NCI-H526 (cell line): ENCODE measurements around the gene ZNF263.
"Not testable (repeated sequence)": the region's sequence is repeated elsewhere in the genome, so short reads cannot be mapped to it uniquely, and the experiment has no call there.

ENCODE experiments used
- DNase-seq, 2 experiments: peaks; one replicate each; lab custom pipeline; 2025; lab: John Stamatoyannopoulos, UW

The ZNF263 gene

DNA sequence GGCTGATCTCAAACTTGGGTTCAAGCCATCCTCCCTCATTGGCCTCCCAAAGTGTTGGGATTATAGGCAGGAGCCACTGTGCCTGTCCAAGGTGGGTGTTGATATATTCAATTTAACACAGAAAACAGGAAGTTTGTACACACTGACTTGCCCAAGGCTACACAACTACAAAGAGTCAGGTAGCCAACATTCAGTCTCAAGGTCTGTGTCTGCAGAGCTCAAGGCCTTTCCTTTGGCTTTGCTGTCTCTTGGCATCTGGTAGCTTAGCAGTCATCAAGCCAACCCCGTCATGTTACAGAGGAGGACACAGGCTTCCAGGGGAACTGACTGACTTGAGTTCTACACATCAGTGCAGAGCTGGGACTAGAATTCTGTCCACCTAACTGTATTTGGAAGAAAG, 15.0 kb upstream of the ZNF263 start:
- DNase-seq = no peak

DNA sequence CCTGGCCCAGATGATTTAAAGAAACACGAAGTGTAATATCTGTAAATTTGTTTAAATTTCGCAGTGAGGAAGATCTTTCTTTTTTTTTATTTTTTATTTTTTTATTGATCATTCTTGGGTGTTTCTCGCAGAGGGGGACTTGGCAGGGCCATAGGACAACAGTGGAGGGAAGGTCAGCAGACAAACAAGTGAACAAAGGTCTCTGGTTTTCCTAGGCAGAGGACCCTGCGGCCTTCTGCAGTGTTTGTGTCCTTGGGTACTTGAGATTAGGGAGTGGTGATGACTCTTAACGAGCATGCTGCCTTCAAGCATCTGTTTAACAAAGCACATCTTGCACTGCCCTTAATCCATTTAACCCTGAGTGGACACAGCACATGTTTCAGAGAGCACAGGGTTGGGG, 12.6 kb upstream of the ZNF263 start:
- DNase-seq = not testable (repeated sequence)

DNA sequence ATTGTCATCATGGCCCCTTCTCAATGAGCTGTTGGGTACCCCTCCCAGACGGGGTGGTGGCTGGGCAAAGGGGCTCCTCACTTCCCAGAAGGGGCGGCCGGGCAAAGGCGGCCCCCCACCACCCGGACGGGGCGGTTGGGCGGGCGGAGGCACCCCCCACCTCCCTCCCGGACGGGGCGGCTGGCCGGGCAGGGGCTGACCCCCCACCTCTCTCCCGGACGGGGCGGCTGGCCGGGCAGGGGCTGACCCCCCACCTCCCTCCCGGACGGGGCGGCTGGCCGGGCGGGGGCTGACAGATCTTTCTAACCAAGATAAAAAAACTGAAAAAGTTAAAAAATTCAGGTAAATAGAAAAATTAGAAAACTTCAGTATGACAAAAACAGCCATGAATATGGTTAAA, 12.0 kb upstream of the ZNF263 start:
- DNase-seq = not testable (repeated sequence)

DNA sequence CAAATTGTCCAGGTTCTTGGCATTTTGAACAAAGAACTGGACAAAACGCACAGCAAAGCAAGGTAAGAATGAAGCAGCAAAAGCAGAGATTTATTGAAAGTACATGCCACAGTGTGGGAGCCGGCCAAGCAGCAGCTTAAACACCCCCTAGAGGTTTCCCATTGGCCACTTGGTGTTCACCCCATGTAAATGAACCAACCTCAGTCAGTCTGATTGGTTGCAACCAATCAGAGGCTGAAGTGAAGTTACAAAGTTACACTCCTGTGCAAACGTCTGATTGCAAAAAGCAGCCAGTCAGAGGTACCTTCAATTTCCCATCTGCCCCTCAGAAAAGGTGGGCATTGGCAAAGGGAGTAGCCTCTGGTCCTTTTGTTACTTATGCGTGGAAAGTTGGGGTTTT, 8.8 kb upstream of the ZNF263 start:
- no peak for DNase-seq

DNA sequence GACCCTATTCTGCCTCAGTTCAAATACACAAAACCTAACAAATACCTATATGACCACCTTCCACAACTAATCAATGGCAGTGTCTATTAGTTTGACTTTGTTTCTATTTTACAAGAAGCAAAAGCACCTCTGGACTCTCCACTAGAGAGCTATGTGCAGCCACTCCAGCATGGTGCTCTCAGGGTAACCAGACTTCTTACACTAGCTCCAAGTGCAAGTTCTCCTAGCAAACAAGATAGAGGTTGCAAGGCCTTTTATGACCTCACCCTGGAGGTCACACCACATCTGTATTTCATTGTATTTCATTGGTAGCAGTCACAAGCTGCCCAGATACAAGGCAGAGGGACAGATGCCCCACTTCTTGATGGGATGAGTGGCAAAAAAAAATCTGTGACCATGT, 8.3 kb upstream of the ZNF263 start:
- DNase-seq = no peak

DNA sequence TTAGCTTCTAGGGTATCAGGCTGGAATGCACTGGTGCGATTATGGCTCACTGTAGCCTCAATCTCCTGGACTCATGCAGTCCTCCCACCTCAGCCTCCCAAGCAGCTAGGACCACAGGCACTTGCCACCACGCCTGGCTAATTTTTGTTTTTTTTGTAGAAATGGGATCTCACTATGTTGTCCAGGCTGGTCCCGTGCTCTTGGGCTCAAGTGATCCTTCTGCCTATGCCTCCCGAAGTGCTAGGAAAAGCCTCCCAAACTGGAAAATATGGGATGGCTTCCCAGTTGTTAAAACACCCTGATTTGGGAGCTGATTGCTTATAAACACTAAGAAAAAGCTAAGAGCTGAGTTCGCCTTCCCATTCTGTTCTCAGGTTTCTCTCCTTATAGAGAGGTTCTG, 6.6 kb upstream of the ZNF263 start:
- DNase-seq = no peak

DNA sequence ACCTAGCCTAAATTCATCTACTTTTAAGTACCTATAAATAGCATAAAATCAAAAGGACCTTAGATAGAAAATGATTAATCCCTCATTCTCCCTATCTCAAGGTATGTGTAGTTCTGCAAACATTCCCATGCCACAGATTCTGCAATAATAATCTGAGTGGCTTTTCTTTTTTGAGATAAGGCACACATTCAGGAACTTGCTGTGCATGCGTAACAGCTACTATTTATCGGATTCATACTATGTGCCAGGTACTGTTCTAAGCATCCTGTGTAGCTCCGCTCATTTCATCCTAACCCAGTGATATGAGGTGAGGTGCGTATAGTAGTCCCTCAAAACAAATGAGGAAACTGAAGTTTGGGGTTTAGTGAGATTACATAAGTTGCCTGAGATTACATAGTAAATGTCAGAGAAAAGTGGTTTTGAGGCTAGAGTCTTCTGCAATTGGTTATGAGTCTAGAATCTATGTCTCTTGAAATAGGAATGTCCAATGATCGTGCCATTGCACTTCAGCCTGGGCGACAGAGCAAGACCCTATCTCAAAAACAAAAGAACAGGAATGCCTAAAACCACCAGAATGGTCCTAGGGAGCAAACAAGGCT, 2.0 kb upstream of the ZNF263 start:
- DNase-seq = no peak

DNA sequence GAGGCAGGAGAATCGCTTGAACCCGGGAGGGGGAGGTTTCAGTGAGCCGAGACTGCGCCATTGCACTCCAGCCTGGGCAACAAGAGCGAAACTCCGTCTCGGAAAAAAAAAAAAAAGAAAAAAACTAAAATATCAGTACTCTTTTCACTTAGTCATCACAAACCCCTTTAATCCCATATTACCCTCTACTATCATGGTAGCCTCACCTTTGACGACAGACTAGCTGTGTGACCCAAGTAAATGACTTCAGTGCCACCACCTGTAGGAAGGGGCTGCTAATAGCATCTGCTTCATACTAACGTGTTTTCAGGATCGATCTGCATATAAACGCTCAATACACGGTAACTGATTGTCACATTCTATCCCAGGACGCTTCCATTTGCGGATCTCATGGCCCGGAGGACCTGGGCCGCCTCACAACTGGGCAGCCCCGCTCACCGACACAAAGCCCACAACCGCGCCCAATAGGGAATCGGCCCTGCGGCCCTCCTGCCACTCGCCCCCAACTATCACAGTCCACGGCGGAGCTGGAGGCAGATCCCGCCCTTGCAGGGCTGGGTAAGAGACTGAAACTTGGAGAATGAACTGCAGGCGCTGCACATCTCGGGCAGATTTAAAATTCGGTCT, 1.1 kb upstream of the ZNF263 start:
- DNase-seq = peak; percentile 68 to 84

DNA sequence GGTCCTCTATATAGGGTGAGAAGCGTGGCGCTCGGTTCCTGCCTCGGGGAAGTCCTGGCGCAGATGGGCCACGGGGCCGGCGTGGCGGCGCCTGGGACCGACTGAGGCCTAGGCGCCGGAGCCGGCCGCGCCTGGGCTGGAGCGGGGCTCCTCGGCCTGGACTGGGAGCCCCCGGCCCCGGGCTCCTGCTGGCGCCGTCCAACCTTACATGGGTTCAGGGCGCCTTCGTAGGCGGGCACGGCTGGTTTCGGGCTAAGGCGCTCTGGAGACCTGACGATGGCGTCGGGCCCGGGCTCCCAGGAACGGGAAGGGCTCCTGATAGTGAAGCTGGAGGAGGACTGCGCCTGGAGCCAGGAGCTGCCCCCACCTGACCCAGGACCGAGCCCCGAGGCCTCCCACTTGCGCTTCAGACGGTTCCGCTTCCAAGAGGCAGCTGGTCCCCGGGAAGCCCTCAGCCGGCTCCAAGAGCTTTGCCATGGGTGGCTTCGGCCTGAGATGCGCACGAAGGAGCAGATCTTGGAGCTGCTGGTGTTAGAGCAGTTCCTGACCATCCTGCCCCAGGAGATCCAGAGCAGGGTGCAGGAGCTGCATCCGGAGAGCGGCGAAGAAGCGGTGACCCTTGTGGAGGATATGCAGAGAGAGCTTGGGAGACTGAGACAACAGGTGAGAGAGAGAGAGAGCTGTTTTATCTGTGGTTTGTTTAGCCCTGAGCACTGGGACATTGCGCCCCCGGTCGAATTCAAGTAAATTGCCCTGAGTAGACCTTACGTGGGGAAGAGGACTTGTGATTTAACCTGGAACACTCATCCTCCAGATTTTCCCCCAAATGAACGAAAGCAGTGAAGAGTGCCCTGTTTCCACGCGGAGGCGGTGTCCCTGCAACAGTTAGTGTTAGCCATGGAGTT, 504 bp downstream of the ZNF263 start:
- DNase-seq = no peak

DNA sequence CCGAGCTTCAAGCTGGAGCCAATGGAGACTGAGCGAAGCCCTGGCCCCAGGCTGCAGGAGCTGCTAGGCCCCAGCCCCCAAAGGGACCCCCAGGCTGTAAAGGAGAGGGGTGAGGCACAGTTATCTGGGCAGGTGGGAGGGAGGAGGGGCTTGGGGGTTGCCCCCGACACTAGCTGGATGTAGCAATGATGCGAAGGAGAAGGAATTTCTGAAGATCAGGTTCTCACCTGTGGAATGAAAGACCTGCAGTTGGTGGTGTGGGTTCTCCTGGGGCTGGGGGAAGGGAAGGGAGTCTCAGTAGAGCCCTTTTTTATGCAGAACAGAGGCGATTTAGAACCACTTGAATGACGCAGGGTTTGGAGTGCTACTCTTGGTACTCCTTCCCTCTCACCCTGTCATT, 1.8 kb downstream of the ZNF263 start:
- no peak for DNase-seq

DNA sequence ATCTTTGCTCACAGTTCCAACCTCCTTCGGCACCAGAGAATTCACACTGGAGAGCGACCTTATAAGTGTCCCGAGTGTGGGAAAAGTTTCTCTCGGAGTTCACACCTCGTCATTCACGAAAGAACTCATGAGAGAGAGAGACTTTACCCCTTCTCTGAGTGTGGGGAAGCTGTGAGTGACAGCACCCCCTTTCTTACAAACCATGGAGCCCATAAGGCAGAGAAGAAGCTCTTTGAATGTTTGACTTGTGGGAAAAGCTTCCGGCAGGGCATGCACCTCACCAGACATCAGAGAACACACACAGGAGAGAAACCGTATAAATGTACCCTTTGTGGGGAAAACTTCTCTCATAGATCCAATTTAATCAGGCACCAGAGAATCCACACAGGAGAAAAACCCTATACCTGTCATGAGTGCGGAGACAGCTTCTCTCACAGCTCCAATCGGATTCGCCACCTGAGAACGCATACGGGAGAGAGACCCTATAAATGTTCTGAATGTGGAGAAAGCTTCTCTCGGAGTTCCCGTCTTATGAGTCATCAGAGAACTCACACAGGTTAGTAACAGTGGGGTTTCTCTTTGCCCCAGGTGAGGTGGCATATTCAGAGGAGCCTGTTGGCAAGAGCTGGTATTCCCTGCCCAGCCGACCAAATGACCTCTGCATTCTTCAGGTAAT, 6.8 kb downstream of the ZNF263 start:
- no peak for DNase-seq

DNA sequence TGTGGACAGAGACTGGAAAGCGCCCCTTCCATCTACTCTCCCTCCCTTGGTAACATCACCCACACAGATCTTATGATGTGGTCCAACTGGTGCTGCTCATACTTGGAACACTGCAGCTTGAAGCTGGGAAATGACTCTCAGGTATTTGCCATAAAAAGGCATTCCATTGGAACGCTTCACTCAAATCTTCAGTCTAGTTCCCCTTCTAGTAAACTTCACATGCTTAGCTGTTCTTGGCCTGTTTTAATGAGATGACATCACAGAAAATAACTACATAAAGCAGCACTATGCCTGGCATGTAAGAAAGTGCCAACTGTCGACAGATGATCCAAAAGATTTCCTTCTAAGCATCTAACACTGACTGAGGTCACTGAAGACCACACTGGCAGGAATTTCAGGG, 9.3 kb downstream of the ZNF263 start:
- no peak for DNase-seq

DNA sequence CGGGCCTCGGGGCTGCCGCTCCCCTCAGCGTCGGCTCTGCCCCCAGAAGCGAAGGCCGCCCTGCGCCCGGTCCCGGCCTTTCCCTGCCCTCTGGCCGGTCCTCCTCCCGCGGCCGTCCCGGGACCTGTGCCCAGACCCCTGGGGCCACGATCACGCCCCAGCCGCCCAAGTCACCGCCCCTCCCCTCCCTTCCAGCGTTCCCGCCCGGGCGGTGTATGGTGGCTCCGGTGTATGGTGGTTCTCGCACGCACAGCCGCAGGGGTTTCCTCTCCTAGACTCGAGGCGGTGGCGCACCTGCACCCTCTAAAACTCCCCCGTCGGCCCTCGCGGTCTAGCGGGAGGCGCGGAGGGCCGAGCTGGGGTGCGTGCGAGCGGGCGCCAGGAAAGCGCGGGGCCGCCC, 11.9 kb downstream of the ZNF263 start:
- no peak for DNase-seq

DNA sequence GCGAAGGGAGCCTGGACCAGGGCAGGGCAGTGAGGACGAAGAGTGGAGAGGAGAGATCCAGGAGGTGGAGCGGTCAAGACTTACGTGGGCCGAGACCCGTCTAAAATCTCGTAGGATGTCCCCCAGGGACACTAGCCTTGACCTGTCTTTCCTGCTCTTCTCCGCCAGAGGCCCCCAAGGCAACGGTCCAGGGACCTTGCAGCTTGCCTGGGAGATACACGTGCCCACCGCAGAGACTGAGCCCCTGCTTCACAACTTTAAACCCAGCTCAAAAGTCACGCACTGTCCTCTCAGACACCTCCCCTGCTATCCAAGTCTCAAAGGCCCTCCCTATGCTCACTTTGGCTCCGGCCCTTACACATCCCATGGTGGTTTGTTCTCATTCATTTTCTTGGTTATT, 12.5 kb downstream of the ZNF263 start:
- DNase-seq = no peak

DNA sequence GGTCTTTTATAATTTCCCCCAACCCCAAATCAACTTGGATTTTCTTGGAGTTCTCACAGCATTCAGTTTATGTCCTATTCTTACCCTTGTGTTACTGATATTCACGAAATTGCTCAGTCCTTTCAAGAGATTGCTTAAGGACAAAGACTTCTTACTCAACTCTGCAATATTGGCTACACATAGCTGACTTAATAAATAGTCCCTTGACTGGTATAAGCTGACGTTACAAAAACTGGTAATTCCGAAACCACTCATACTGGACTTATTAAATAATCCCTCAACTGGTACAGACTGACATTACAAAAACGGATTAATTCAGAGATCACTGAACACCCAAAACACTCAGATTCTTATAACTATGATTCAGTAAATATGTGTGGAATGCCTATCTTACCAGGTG, 21.1 kb downstream of the ZNF263 start:
- no peak for DNase-seq

DNA sequence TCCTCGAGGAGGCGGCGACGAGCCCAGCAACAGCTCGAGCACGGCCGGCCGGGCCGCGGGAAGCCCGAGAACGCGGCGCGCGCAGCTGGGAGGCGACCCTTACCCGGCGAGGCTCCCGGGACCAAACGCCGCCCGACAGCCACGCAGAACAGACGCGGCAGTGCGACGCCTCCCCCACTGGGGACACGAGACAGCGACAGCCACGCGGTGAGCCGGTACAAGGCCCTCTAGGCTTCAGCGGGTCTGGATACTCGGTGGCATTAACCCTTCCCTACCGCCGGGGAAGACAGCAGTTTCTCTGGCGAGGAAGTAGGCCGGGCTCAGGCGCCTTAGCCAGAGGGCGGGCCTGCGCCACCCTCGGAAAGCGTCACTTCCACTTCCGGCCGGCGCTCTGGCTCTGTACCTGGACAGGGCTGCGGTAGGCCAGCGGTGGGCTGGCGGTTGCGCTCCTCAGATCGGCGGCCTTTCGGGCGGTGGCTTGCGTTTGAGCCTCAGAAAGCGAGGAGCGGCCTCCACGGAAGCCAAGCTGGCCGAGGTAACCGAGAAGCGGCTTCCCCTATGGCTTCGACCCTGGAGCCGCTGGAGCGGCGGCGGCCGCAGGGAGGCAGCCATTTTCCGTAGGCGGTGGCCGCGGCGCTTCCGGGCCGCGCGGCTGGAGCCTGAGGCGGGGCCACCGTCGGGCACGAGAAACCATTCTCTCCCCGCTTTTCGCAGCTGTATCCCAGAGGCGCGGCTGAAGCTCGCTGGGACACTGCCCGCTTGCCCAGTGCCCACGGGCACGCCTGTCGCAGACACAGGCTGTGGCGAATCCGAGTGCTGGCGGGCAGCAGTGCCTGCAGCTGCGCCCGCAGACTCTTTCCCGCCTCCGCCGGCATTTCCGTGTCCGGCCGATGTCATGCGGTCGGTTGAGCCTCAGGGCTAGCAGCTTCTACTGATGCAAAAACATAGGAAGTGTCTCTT, 22.1 kb downstream of the ZNF263 start, which contains the start of the genes TIGD7 and ZNF75A:
Gene TIGD7 (minus strand): TSS at position 322 of the 960 bp plus-strand sequence. CDS start 4,816 bp downstream, outside the sequence.
Gene ZNF75A (plus strand): TSS at position 389 of the 960 bp plus-strand sequence. CDS start 2,932 bp downstream, outside the sequence.
- peak; percentile 44 to 77 for DNase-seq

DNA sequence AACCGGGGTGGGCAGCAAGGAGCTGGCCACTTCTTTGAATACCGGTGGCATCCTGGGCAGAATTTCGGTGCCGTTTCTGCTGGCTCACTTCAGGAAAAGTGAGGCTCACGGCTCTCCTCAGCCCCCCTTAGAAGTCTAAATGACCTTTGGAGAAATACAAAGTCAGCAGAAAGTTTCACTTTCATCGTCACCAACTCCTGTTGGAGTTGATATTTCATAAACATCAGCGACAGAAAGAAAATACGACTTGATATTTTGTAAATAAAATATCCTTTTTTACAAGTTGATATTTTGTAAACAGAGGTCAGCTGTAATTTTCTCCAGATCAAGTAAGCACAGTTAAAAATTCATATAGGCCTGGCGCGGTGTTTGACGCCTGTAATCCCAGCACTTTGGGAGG, 22.8 kb downstream of the ZNF263 start:
- no peak for DNase-seq

DNA sequence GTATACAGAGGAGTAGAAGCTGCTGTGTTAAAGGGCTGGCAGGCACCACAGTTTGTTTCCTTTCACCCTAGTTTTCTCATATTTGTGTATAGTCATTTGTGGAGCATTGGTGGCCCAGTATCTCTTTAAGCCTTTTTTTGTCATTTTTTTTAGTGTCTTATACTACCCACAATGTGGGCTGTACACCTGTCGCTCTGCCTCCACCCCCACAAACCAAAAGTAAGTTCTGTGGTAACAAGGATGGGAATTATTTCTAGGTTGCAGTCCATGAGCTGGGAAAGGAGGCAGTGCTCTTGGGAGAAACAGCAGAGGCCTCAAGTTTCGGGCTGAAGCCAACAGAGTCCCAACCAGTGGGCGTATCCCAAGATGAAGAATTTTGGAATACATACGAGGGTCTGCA, 28.2 kb downstream of the ZNF263 start:
- no peak for DNase-seq

DNA sequence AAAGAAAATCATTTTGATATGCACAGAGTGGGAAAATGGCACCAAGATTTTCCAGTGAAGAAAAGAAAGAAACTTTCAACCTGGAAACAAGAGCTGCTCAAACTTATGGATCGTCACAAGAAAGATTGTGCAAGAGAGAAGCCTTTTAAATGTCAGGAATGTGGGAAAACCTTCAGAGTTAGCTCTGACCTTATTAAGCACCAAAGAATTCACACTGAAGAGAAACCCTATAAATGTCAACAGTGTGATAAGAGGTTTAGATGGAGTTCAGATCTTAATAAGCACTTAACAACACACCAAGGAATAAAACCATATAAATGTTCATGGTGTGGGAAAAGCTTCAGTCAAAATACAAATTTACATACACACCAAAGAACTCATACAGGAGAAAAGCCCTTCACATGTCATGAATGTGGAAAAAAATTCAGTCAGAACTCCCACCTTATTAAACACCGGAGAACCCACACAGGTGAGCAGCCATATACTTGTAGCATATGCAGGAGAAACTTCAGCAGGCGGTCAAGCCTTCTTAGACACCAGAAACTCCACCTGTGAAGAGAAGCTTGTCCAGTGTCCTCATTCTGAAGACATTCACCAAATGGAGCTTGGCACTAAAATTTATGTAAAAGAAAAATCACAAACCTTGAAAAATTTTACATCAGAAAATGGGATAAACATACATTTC, 34.2 kb downstream of the ZNF263 start:
- no peak for DNase-seq

DNA sequence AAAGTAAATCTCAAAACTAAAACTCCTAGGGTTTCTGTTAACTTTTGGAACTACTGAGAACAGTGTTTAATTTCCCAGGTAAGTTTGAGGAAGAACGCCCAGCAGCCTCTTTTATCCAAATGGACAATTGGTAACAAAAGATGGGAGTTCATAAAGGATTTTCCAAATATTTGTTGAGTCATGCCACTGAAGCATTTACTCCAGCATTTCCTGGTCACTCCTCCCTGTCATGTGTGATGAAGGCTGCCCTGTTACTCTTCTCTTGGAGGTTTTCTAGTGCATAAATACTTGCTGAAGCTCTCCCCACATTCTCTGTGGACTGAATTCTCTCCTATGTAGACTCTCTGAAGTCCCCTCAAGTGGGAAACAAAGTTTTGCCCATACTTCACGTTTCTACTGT, 38.5 kb downstream of the ZNF263 start:
- no peak for DNase-seq

DNA sequence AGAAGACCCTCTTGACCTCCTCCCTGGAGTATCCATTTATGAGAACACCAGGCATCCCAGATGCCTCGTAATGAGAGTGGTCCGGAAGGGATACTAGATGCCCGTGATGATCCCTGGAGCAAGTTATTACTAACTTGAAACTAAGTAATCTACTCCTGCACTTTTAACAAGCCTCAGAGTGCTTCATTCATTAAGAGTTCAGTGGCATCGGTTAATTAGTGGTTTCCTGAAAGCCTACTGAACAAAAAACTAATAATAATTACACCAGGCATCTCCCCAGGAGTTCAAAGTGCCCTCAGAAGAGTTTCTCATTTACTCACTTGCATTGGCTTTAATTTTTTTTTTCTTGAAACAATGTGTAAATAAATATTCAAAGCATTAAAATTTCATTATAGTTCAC, 44.2 kb downstream of the ZNF263 start:
- no peak for DNase-seq
